Measurements from ENCODE around the gene CDK6.

CDK6 gene

GRCh38 chr7:92835851-92836488 is 403 bp downstream of the CDK6 start:
- TF ChIP-seq CTCF (IDR thresholded peaks at IDR 0.05): no peak

DNA sequence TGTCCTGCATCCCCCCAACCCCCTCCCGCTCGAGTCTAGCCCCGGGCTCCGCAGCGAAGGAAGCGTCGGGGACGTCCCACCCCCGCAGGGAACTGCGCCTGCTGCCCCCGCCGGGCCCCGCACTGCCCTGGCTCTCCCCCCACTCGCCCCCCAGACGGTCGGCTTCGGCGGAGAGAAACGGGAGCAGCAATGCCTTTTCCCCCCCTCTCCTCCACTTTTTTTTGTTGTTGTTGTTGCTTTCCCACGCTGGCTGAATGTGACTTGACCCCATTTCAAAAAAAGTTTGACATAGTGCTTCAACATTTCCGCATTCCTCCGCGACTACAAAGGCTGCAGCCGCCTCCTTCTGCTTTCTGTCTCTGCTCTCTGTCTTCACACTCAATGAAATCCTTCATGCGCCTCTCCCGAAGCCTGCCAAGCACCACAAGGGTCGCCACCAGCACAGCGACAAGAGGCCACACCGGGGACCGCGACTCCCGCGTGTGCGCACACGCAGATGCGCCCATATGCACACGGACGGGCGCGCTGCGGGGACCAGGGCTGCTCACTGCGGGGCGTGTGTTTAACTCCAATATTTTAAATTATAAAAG is 1.0 kb downstream of the CDK6 start:
- TF ChIP-seq CTCF (IDR thresholded peaks at IDR 0.05): no peak

DNA sequence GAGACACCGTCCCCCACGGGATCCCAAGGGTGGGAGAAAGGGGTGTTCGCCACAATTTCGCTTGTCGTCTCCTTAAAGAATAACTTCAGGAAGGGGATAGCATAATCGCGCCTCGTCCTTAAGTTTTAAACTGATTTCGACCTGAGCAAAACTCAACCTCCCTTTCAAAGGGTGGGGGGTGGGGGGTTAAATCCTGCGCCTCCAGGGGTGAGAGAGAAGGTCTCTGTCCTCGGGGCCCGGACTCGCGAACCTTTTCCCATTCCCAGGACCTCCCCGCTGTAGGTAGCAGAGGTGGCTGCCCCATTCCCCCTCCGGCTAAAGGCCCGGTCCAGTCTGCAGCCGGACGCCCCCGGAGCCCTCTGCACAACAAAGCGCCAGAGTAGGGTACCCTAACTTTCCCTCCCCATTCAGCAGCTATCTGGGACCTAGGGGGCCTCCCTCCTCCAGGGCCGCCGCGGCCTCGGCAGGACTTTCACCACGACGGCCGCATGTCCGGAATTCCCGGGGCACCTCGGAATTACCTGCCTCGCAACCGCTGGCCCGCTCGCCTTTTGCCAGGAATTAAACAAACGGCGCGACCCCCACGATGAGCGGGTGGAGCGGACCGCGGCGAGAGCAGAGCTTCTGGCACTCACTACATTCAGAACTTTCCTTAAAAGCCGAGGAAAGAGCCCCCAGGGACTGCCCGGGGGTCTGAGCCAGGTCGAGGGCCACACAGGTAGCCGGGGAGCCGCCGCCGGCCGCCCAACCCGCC is 1.7 kb downstream of the CDK6 start:
- no peak for TF ChIP-seq CTCF (IDR thresholded peaks at IDR 0.05)

GRCh38 chr7:92833766-92834506 is 2.4 kb downstream of the CDK6 start:
- TF ChIP-seq CTCF (IDR thresholded peaks at IDR 0.05): peak; percentile 23

- peak; percentile 81 for TF ChIP-seq CTCF (IDR thresholded peaks at IDR 0.05)
Observed at GRCh38 chr7:92833024-92833765, 3.2 kb downstream of the CDK6 start.

- no peak for TF ChIP-seq CTCF (IDR thresholded peaks at IDR 0.05)
Observed at GRCh38 chr7:92832534-92833023, 3.8 kb downstream of the CDK6 start.

All from LNCAP (cell line).